Breast epithelium (tissue), 3 donors: ENCODE results near the gene LPP.

ENCODE experiments used
- POLR2AphosphoS5 ChIP-seq, 3 donors: sonication (generic); formaldehyde crosslinking; IDR thresholded peaks; one replicate each; pipeline ENCODE4 v1.6.1; 2017; ENCODE audit warnings: antibody characterized with exemption in 3 of 3
- TF ChIP-seq, protein P1 (sequence below), 3 donors: fragments of 450-650 bp; IDR thresholded peaks; one replicate each; pipeline ENCODE4 v1.5.1; 2016 to 2017; ENCODE audit warnings: antibody characterized with exemption in 3 of 3, mild to moderate bottlenecking in 3 of 3, moderate library complexity in 3 of 3

DNA sequence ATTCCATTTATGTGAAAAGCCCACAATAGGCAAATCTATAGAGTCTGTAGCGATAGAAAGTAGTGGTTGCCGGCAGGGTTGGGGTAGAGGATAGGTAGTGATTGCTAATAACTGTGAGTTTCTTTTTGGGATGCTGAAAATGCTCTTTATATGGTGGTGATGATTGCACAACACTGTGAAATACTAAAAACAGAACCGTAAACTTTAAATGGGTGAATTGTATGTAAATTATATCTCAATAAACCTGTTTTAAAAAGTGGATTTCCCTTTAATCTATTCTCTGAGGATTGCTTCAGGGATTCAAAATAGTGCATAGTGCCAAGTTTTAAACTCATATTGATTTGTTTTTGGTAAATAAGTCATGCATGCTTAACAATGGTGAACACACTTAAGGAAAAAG is 140.2 kb downstream of the LPP start:
- TF ChIP-seq, protein P1, sequence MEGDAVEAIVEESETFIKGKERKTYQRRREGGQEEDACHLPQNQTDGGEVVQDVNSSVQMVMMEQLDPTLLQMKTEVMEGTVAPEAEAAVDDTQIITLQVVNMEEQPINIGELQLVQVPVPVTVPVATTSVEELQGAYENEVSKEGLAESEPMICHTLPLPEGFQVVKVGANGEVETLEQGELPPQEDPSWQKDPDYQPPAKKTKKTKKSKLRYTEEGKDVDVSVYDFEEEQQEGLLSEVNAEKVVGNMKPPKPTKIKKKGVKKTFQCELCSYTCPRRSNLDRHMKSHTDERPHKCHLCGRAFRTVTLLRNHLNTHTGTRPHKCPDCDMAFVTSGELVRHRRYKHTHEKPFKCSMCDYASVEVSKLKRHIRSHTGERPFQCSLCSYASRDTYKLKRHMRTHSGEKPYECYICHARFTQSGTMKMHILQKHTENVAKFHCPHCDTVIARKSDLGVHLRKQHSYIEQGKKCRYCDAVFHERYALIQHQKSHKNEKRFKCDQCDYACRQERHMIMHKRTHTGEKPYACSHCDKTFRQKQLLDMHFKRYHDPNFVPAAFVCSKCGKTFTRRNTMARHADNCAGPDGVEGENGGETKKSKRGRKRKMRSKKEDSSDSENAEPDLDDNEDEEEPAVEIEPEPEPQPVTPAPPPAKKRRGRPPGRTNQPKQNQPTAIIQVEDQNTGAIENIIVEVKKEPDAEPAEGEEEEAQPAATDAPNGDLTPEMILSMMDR (IDR thresholded peaks at IDR 0.05), result no peak
- TF ChIP-seq POLR2AphosphoS5 (IDR thresholded peaks at IDR 0.05), result no peak
